NCI-H1417 treated with DMSO at 0.1 percent for 48 hours (cell line): ENCODE measurements around the gene PPP1R9B.

ENCODE experiments used
- DNase-seq: peaks from one replicate; lab custom pipeline; 2025; lab: John Stamatoyannopoulos, UW

PPP1R9B gene

GRCh38 chr17:50187751-50188530 lies 37.5 kb upstream of the PPP1R9B start:
- DNase-seq = no peak

GRCh38 chr17:50187394-50187725 lies 36.9 kb upstream of the PPP1R9B start:
- DNase-seq = no peak

GRCh38 chr17:50186661-50187393 lies 36.4 kb upstream of the PPP1R9B start:
- DNase-seq = no peak

- no peak for DNase-seq
Observed at GRCh38 chr17:50185631-50186471, 35.4 kb upstream of the PPP1R9B start.

GRCh38 chr17:50184611-50185398 lies 34.3 kb upstream of the PPP1R9B start:
- DNase-seq = no peak

GRCh38 chr17:50184064-50184463 lies 33.6 kb upstream of the PPP1R9B start:
- DNase-seq = no peak

GRCh38 chr17:50183421-50183994 lies 33.0 kb upstream of the PPP1R9B start:
- no peak for DNase-seq

- no peak for DNase-seq
Observed at GRCh38 chr17:50182783-50183420, 32.4 kb upstream of the PPP1R9B start.

- DNase-seq = no peak
Observed at GRCh38 chr17:50181591-50182560, 31.4 kb upstream of the PPP1R9B start.

- DNase-seq = no peak
Observed at GRCh38 chr17:50181144-50181543, 30.7 kb upstream of the PPP1R9B start.

GRCh38 chr17:50180620-50181019 lies 30.1 kb upstream of the PPP1R9B start:
- DNase-seq = no peak

GRCh38 chr17:50180111-50180510 lies 29.6 kb upstream of the PPP1R9B start:
- DNase-seq = no peak

GRCh38 chr17:50177983-50178834 lies 27.7 kb upstream of the PPP1R9B start:
- no peak for DNase-seq

GRCh38 chr17:50177476-50177875 lies 27.0 kb upstream of the PPP1R9B start:
- DNase-seq = no peak

- no peak for DNase-seq
Observed at GRCh38 chr17:50176559-50177357, 26.3 kb upstream of the PPP1R9B start.

- no peak for DNase-seq
Observed at GRCh38 chr17:50175035-50175807, 24.7 kb upstream of the PPP1R9B start.

- DNase-seq = no peak
Observed at GRCh38 chr17:50174444-50174843, 24.0 kb upstream of the PPP1R9B start.
